ENCODE measurements around the gene SLC34A1. TPM values are rescaled to one million over a fixed set of nuclear protein-coding genes. Genes with fewer than 3 reads are reported as not detected.

The SLC34A1 gene
- total and polyA plus RNA-seq, 2 donors (not counting 1 experiment from before 2014, with no cell fraction given): 0.06 TPM; not detected in 1

DNA sequence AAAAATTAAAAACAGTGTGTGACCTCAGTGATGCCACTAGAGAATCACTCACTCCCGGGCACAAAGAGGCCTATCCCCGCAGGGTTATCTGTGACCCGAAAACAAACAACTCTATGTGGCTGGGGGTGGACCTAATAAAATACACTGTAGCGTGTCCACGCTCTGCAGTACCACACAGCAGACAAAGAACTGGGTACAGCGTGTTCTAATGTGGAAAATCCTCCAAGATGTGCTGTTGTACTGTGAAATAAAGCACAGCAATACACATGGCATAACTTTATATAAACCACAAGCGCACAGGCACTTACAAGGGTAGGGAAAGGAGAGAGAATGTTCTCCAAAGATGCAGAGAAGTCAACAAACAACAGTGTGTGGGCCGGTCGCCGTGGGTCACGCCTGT is 8.1 kb upstream of the SLC34A1 start:
- no peak for TF ChIP-seq EZH2 (IDR thresholded peaks at IDR 0.05; ENCODE audit: borderline replicate concordance, insufficient read depth, low read depth, low read length, poor library complexity, severe bottlenecking)
- TF ChIP-seq, protein P1, sequence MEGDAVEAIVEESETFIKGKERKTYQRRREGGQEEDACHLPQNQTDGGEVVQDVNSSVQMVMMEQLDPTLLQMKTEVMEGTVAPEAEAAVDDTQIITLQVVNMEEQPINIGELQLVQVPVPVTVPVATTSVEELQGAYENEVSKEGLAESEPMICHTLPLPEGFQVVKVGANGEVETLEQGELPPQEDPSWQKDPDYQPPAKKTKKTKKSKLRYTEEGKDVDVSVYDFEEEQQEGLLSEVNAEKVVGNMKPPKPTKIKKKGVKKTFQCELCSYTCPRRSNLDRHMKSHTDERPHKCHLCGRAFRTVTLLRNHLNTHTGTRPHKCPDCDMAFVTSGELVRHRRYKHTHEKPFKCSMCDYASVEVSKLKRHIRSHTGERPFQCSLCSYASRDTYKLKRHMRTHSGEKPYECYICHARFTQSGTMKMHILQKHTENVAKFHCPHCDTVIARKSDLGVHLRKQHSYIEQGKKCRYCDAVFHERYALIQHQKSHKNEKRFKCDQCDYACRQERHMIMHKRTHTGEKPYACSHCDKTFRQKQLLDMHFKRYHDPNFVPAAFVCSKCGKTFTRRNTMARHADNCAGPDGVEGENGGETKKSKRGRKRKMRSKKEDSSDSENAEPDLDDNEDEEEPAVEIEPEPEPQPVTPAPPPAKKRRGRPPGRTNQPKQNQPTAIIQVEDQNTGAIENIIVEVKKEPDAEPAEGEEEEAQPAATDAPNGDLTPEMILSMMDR (IDR thresholded peaks at IDR 0.05): no peak
- Histone ChIP-seq H3K27me3 (replicated peaks in 1 of 4; ENCODE audit: control extremely low read depth in 1 of 4, control insufficient read depth in 3 of 4, insufficient read depth in 4 of 4, low read length in 3 of 4) (no peaks in the 10 kb centered on the region), H3K79me2 (ENCODE audit: control insufficient read depth, insufficient read depth, low read length) (no peaks in the 10 kb centered on the region), H3K4me2 (replicated peaks; ENCODE audit: low read depth, low read length, poor library complexity, severe bottlenecking) (no peak overlapping the region), H3K4me3 (ENCODE audit: control extremely low read depth in 1 of 5, extremely low read depth in 1 of 5, insufficient read depth in 1 of 5, low read depth in 2 of 5, low read length in 4 of 5) (no peak overlapping the region), H3K36me3 (replicated peaks in 1 of 2; ENCODE audit: control extremely low read depth in 1 of 2, control insufficient read depth in 1 of 2, extremely low read depth in 1 of 2, insufficient read depth in 2 of 2, low read length in 1 of 2) (peaks cover 0 to 15% of the 10 kb centered on the region in 2 experiments), H4K20me1 (ENCODE audit: control insufficient read depth, insufficient read depth, low read length, poor library complexity, severe bottlenecking) (peaks cover 13% of the 10 kb centered on the region), H3K9ac (ENCODE audit: low read length) (no peak overlapping the region), H3K4me1 (ENCODE audit: control insufficient read depth in 2 of 2, insufficient read depth in 2 of 2, low read length in 2 of 2) (peaks cover 19 to 20% of the 10 kb centered on the region in 2 donors), H2AFZ (ENCODE audit: insufficient read depth, low read depth, low read length, poor library complexity, severe bottlenecking) (no peak overlapping the region), H3K27ac (ENCODE audit: low read length in 2 of 2) (no peak overlapping the region), H3K9me3 (ENCODE audit: control extremely low read depth in 1 of 3, control insufficient read depth in 2 of 3, insufficient read depth in 1 of 3, low read length in 2 of 3) (no peaks in the 10 kb centered on the region)
- intact Hi-C loops (cut with micrococcal nuclease): no loop called here
- ATAC-seq (ENCODE audit: low read depth) (no peak), DNase-seq (no peak)
- H3K4me1 Mint-ChIP-seq: peaks cover 22% of the 10 kb centered on the region
- 79% methylated on average over 6 of the region's 11 CpGs for WGBS (ENCODE audit: insufficient coverage)
- H3K27ac Mint-ChIP-seq: no peak overlapping the region
- no peaks in the 10 kb centered on the region for H3K27me3 Mint-ChIP-seq
- H3K9me3 Mint-ChIP-seq (ENCODE audit: insufficient read depth): no peaks in the 10 kb centered on the region
- no peak overlapping the region for H3K4me3 Mint-ChIP-seq
- POLR2A ChIA-PET: no interaction called here
- CTCF ChIA-PET: no interaction called here

DNA sequence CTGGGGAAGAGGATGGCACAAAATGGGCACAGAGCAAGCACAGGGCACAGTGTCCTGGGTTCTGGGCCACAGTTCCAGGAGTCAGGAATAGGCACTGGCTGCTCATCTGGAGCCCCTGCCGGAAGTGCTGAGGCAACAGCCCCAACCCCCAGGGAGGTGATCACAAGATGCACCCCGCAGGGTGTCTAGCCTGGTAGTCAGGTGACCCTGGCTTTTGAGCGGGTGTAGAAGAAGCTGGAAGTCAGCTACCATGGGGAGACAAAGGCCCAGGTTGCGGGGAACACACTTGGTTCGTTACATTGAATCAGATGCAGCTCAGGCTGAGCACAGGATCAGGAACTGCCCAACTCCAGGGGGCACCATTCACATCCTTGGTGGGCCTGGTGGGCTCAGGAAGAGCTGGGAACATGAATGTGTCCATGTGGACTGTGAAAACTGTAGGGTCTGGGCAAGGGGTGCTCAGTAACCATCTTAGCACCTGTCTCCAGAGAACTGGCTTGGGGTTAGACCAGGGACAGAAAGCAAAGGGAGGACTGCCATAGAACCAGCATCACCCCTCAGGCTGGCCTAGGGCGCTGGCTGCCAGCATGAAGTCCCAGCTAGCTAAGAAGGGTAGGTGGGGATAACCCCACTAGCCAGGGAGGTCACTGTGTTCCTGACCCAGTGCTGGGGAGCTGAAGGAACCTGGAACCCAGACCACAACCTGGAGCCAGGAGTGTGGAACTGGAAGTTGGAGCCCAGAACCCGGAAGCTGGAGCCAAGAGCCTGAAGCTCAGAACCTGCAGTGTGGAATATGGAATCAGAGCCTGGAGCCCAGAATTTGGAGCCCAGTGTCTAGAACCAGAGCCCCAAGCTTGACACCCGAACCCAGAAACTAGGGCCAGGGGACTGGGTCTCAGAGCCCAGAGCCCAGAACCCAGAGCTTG is 6.1 kb upstream of the SLC34A1 start:
- H3K27ac Mint-ChIP-seq: no peak overlapping the region
- peaks cover 0 to under 1% of the 10 kb centered on the region in 2 donors for H3K4me1 ChIP-seq (ENCODE audit: control insufficient read depth in 2 of 2, insufficient read depth in 2 of 2, low read length in 2 of 2)

More for the DNA sequence above, 6.1 kb upstream of the SLC34A1 start:
- 90% methylated on average over 7 of the region's 8 CpGs for WGBS (ENCODE audit: insufficient coverage)
- ChIA-PET CTCF (interaction anchor here (0.7 to 2.2 kb wide), 6 partner anchors 9 to 743 kb away, joined by 3 to 12 read pairs (median 6); no protein-coding TSS in a partner anchor), POLR2A (interaction anchor here (0.6 kb wide), 1 partner anchor 119 kb away, joined by 6 read pairs; no protein-coding TSS in a partner anchor)
- DNase-seq (no peak), ATAC-seq (ENCODE audit: low read depth) (no peak)
- Histone ChIP-seq H2AFZ (ENCODE audit: insufficient read depth, low read depth, low read length, poor library complexity, severe bottlenecking) (no peak overlapping the region), H3K36me3 (replicated peaks in 1 of 2; ENCODE audit: control extremely low read depth in 1 of 2, control insufficient read depth in 1 of 2, extremely low read depth in 1 of 2, insufficient read depth in 2 of 2, low read length in 1 of 2) (peaks cover 0 to 3% of the 10 kb centered on the region in 2 experiments), H3K27ac (ENCODE audit: low read length in 2 of 2) (no peak overlapping the region), H3K4me2 (replicated peaks; ENCODE audit: low read depth, low read length, poor library complexity, severe bottlenecking) (no peak overlapping the region), H4K20me1 (ENCODE audit: control insufficient read depth, insufficient read depth, low read length, poor library complexity, severe bottlenecking) (no peaks in the 10 kb centered on the region), H3K9me3 (ENCODE audit: control extremely low read depth in 1 of 3, control insufficient read depth in 2 of 3, insufficient read depth in 1 of 3, low read length in 2 of 3) (no peaks in the 10 kb centered on the region), H3K4me3 (ENCODE audit: control extremely low read depth in 1 of 5, extremely low read depth in 1 of 5, insufficient read depth in 1 of 5, low read depth in 2 of 5, low read length in 4 of 5) (no peak overlapping the region), H3K9ac (ENCODE audit: low read length) (no peak overlapping the region), H3K27me3 (replicated peaks in 1 of 4; ENCODE audit: control extremely low read depth in 1 of 4, control insufficient read depth in 3 of 4, insufficient read depth in 4 of 4, low read length in 3 of 4) (peaks cover 0 to 6% (median 0%) of the 10 kb centered on the region in 4 experiments), H3K79me2 (ENCODE audit: control insufficient read depth, insufficient read depth, low read length) (no peaks in the 10 kb centered on the region)
- H3K27me3 Mint-ChIP-seq: peaks cover 4% of the 10 kb centered on the region
- H3K4me1 Mint-ChIP-seq: peaks cover 3% of the 10 kb centered on the region
- no peak overlapping the region for H3K4me3 Mint-ChIP-seq
- intact Hi-C loops (cut with micrococcal nuclease): no loop called here
- TF ChIP-seq, protein P1 (IDR thresholded peaks at IDR 0.05): no peak
- no peak for TF ChIP-seq EZH2 (IDR thresholded peaks at IDR 0.05; ENCODE audit: borderline replicate concordance, insufficient read depth, low read depth, low read length, poor library complexity, severe bottlenecking)
- H3K9me3 Mint-ChIP-seq (ENCODE audit: insufficient read depth): no peaks in the 10 kb centered on the region
